Panc1 (cell line): ENCODE results near the gene PAX1. TPM values are rescaled to one million over a fixed set of nuclear protein-coding genes. Genes with fewer than 3 reads are reported as not detected.

Experiments
- ATAC-seq: fragments of 200-7000 bp; cut with Tn5 transposase; 2 replicates; pipeline ENCODE4 v1.9.1; 2020; ENCODE audit warnings: mild to moderate bottlenecking, moderate library complexity
- BruUV-seq: library from RNA; stranded (reverse); fragments of 400-500 nt; replicated peaks from 2 replicates; lab custom pipeline; 2021; lab: Mats Ljungman, UMichigan
- CTCF ChIA-PET: fragments of 300-600 bp; sonication (Branson Sonifier 250); formaldehyde crosslinking; loops from one replicate; lab custom pipeline; 2022; ENCODE audit warnings: antibody characterized with exemption; lab: Charles Lee
- POLR2A ChIA-PET: fragments of 300-600 bp; sonication (Branson Sonifier 250); formaldehyde crosslinking; loops from one replicate; lab custom pipeline; 2022; ENCODE audit warnings: antibody characterized with exemption; lab: Charles Lee
- DNase-seq: peaks from one replicate; pipeline ENCODE4 v3.0.0-alpha.2; 2010; ENCODE audit warnings: low read depth, low spot score
- H3K27ac ChIP-seq: 2 replicates; pipeline ENCODE4 v1.5.1; 2011; ENCODE audit warnings: mild to moderate bottlenecking, low read length, inconsistent platforms
- H3K27me3 ChIP-seq: fragments of 200-500 bp; sonication (Bioruptor generic); 2 replicates; pipeline ENCODE4 v1.6.0; 2014; ENCODE audit warnings: low read length, inconsistent platforms; ENCODE audit not compliant: control insufficient read depth, insufficient read depth
- H3K36me3 ChIP-seq: fragments of 200-500 bp; sonication (Bioruptor generic); 2 replicates; pipeline ENCODE4 v1.5.1; 2014; ENCODE audit warnings: inconsistent platforms, mild to moderate bottlenecking, low read length, moderate library complexity; ENCODE audit not compliant: control insufficient read depth, insufficient read depth
- H3K4me1 ChIP-seq: 2 replicates; pipeline ENCODE4 v1.5.1; 2011; ENCODE audit warnings: inconsistent platforms, mild to moderate bottlenecking, low read length, moderate library complexity; ENCODE audit not compliant: control insufficient read depth, insufficient read depth
- H3K4me3 ChIP-seq, 2 experiments: 2 replicates each; pipeline ENCODE4 v1.5.1; 2011 to 2012; ENCODE audit warnings: low read depth in 2 of 2, low read length in 2 of 2, mild to moderate bottlenecking in 2 of 2, inconsistent platforms in 1 of 2, moderate library complexity in 1 of 2
- H3K9me3 ChIP-seq: fragments of 200-500 bp; sonication (Bioruptor generic); 2 replicates; pipeline ENCODE4 v1.5.1; 2014; ENCODE audit warnings: low read depth, mild to moderate bottlenecking, inconsistent platforms, low read length, moderate library complexity; ENCODE audit not compliant: control insufficient read depth, insufficient read depth
- POLR2AphosphoS5 ChIP-seq: IDR thresholded peaks from 2 replicates; pipeline ENCODE4 v1.6.1; 2012; ENCODE audit warnings: mild to moderate bottlenecking, low read depth, low read length, moderate library complexity
- SIN3A ChIP-seq: IDR thresholded peaks from 2 replicates; pipeline ENCODE4 v1.6.1; 2012; ENCODE audit warnings: low read depth, mild to moderate bottlenecking, low read length, moderate library complexity, borderline replicate concordance; ENCODE audit not compliant: insufficient read depth
- TCF7L2 ChIP-seq: IDR thresholded peaks from 2 replicates; pipeline ENCODE4 v1.6.1; 2011; ENCODE audit warnings: mild to moderate bottlenecking, low read depth, low read length, inconsistent platforms
- in situ Hi-C: cut with HindIII; loops from 2 replicates; pipeline ENCODE4 v1.10.0; 2016; ENCODE audit warnings: low sequenced_read_pairs, low pct_unique_long_range_greater_than_20kb
- intact Hi-C: fragments of 100-400 bp; cut with micrococcal nuclease; formaldehyde crosslinking; loops from one replicate; pipeline ENCODE4 v1.10.0; 2022; ENCODE audit not compliant: unreplicated experiment
- total RNA-seq: library from RNA; stranded (reverse); gene quantifications from one replicate; pipeline ENCODE4 v1.2.1, GENCODE V29; 2021; ENCODE audit not compliant: unreplicated experiment
- TF ChIP-seq, protein P1 (sequence below), 2 experiments: IDR thresholded peaks; 2 replicates each; pipeline ENCODE4 v1.6.1; 2011 to 2012; ENCODE audit warnings: low read depth in 2 of 2, control low read depth in 1 of 2, low read length in 1 of 2, mild to moderate bottlenecking in 1 of 2, moderate library complexity in 1 of 2; ENCODE audit not compliant: insufficient read depth in 1 of 2
- TF ChIP-seq, protein P2 (sequence below): fragments of 450-650 bp; IDR thresholded peaks from 2 replicates; pipeline ENCODE4 v1.5.1; 2017; ENCODE audit warnings: mild to moderate bottlenecking

Gene PAX1
- total RNA-seq, 1 experiment from 2014 or later = not detected

DNA sequence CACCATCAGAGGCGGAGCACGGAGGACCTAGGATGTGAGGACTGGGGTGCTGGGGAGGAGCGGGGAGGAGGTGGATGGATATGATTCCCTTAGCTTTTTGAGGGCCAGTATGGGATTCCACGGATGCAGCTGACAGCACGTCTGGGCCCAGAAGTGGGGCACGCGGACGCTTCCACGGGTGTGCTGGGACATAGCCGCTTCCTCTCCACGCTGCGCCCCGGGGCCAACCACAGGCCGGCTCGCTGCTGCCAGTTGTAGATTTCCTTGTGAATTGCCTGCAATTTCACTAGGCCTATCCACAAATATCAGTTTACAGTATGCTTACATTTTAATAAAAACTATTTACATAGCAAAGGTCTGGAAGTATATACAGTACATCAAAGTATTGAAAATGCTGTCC lies 23.9 kb downstream of the PAX1 start:
- in situ Hi-C loops = no loop called here
- no peak for DNase-seq
- Histone ChIP-seq H3K9me3 (no peaks in the 10 kb centered on the region), H3K27ac (no peak overlapping the region), H3K27me3 (peaks cover 2% of the 10 kb centered on the region; the same call in 1 of the 2 replicates), H3K36me3 (no peaks in the 10 kb centered on the region), H3K4me3 (no peak overlapping the region), H3K4me1 (no peaks in the 10 kb centered on the region)
- TF ChIP-seq SIN3A (no peak), POLR2AphosphoS5 (no peak), TCF7L2 (no peak)
- TF ChIP-seq, protein P1, sequence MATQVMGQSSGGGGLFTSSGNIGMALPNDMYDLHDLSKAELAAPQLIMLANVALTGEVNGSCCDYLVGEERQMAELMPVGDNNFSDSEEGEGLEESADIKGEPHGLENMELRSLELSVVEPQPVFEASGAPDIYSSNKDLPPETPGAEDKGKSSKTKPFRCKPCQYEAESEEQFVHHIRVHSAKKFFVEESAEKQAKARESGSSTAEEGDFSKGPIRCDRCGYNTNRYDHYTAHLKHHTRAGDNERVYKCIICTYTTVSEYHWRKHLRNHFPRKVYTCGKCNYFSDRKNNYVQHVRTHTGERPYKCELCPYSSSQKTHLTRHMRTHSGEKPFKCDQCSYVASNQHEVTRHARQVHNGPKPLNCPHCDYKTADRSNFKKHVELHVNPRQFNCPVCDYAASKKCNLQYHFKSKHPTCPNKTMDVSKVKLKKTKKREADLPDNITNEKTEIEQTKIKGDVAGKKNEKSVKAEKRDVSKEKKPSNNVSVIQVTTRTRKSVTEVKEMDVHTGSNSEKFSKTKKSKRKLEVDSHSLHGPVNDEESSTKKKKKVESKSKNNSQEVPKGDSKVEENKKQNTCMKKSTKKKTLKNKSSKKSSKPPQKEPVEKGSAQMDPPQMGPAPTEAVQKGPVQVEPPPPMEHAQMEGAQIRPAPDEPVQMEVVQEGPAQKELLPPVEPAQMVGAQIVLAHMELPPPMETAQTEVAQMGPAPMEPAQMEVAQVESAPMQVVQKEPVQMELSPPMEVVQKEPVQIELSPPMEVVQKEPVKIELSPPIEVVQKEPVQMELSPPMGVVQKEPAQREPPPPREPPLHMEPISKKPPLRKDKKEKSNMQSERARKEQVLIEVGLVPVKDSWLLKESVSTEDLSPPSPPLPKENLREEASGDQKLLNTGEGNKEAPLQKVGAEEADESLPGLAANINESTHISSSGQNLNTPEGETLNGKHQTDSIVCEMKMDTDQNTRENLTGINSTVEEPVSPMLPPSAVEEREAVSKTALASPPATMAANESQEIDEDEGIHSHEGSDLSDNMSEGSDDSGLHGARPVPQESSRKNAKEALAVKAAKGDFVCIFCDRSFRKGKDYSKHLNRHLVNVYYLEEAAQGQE (IDR thresholded peaks at IDR 0.05; ENCODE audit: insufficient read depth in 1 of 2, low read depth in 2 of 2, low read length in 1 of 2) = no peak
- TF ChIP-seq, protein P2, sequence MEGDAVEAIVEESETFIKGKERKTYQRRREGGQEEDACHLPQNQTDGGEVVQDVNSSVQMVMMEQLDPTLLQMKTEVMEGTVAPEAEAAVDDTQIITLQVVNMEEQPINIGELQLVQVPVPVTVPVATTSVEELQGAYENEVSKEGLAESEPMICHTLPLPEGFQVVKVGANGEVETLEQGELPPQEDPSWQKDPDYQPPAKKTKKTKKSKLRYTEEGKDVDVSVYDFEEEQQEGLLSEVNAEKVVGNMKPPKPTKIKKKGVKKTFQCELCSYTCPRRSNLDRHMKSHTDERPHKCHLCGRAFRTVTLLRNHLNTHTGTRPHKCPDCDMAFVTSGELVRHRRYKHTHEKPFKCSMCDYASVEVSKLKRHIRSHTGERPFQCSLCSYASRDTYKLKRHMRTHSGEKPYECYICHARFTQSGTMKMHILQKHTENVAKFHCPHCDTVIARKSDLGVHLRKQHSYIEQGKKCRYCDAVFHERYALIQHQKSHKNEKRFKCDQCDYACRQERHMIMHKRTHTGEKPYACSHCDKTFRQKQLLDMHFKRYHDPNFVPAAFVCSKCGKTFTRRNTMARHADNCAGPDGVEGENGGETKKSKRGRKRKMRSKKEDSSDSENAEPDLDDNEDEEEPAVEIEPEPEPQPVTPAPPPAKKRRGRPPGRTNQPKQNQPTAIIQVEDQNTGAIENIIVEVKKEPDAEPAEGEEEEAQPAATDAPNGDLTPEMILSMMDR = no peak
- ATAC-seq = no peak
- POLR2A ChIA-PET = no interaction called here
- CTCF ChIA-PET = no interaction called here
- BruUV-seq = no TSS peak
- intact Hi-C loops = no loop called here

DNA sequence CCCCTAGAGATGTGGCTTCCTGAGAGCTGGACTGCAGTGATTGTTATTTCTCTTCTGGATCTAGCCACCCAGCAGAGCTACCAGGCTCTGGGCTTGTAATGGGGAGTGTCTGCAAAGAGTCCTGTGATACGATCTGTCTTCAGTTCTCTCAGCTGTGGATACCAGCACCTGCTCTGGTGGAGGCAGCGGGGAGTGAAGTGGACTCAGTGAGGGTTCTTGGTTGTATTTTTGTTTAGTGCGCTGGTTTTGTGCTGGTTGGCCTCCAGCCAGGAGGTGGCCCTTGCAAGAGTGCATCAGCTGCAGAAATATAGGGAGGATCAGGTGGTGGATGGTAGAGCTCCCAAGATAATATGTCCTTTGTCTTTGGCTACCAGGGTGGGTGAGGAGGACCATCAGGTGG lies 33.7 kb downstream of the PAX1 start:
- ATAC-seq (no peak), DNase-seq (no peak)
- intact Hi-C loops (no loop called here), in situ Hi-C loops (no loop called here)
- Histone ChIP-seq H3K4me1 (no peaks in the 10 kb centered on the region), H3K36me3 (no peaks in the 10 kb centered on the region), H3K27ac (no peak overlapping the region), H3K27me3 (no peaks in the 10 kb centered on the region), H3K4me3 (no peak overlapping the region), H3K9me3 (no peaks in the 10 kb centered on the region)
- ChIA-PET POLR2A (interaction anchor here (0.6 kb wide), 1 partner anchor 118 kb away, joined by 14 read pairs; no protein-coding TSS in a partner anchor), CTCF (no interaction called here)
- TF ChIP-seq POLR2AphosphoS5 = no peak
- no peak for TF ChIP-seq TCF7L2
- TF ChIP-seq, protein P2 = no peak
- TF ChIP-seq, protein P1 (IDR thresholded peaks at IDR 0.05; ENCODE audit: insufficient read depth in 1 of 2, low read depth in 2 of 2, low read length in 1 of 2) = no peak
- TF ChIP-seq SIN3A = no peak
- BruUV-seq = no TSS peak
